ENCODE results near the gene CHST15.

CHST15 gene

GRCh38 chr10:124037784-124038183 is 55.6 kb downstream of the CHST15 start:
- peak; percentile 63 to 70 for DNase-seq (ENCODE audit: low read depth in 1 of 2, low spot score in 1 of 2)
- peak overlapping the region; percentile 38 for H3K27ac ChIP-seq (replicated peaks)
- no peak overlapping the region for H3K4me3 ChIP-seq (replicated peaks; ENCODE audit: insufficient read depth, low read length)
- TF ChIP-seq POLR2AphosphoS5 (IDR thresholded peaks at IDR 0.05; ENCODE audit: low read depth) = 0 out of 2 replicates have a peak, but pooled peaks have one; percentile 19
- 0 out of 2 replicates have a peak, but pooled peaks have one; percentile 15 for TF ChIP-seq SPI1 (IDR thresholded peaks at IDR 0.05; ENCODE audit: borderline replicate concordance, low read depth)
- TF ChIP-seq CTCF (IDR thresholded peaks at IDR 0.05; ENCODE audit: insufficient read depth, low read length) = no peak
- no peak for TF ChIP-seq REST (IDR thresholded peaks at IDR 0.05; ENCODE audit: insufficient replicate concordance, low read depth)
- TF ChIP-seq GABPA (IDR thresholded peaks at IDR 0.05; ENCODE audit: low read depth) = no peak
- H3K27me3 ChIP-seq (ENCODE audit: insufficient read depth, poor library complexity, severe bottlenecking) = no peaks in the 10 kb centered on the region

- no peak for TF ChIP-seq POLR2AphosphoS5 (IDR thresholded peaks at IDR 0.05; ENCODE audit: low read depth)
- TF ChIP-seq REST (IDR thresholded peaks at IDR 0.05; ENCODE audit: insufficient replicate concordance, low read depth) = no peak
- TF ChIP-seq SPI1 (IDR thresholded peaks at IDR 0.05; ENCODE audit: borderline replicate concordance, low read depth) = no peak
- no peak for TF ChIP-seq GABPA (IDR thresholded peaks at IDR 0.05; ENCODE audit: low read depth)
- TF ChIP-seq CTCF (IDR thresholded peaks at IDR 0.05; ENCODE audit: insufficient read depth, low read length) = no peak
Observed at GRCh38 chr10:124037286-124037685, 56.1 kb downstream of the CHST15 start.

GRCh38 chr10:124036746-124037145 is 56.7 kb downstream of the CHST15 start:
- no peak for DNase-seq (ENCODE audit: low read depth in 1 of 2, low spot score in 1 of 2)
- H3K27ac ChIP-seq (replicated peaks) = no peak overlapping the region; the same call in 1 of the 2 replicates
- TF ChIP-seq SPI1 (IDR thresholded peaks at IDR 0.05; ENCODE audit: borderline replicate concordance, low read depth) (no peak), POLR2AphosphoS5 (IDR thresholded peaks at IDR 0.05; ENCODE audit: low read depth) (no peak), GABPA (IDR thresholded peaks at IDR 0.05; ENCODE audit: low read depth) (no peak), REST (IDR thresholded peaks at IDR 0.05; ENCODE audit: insufficient replicate concordance, low read depth) (no peak), CTCF (IDR thresholded peaks at IDR 0.05; ENCODE audit: insufficient read depth, low read length) (no peak)
- no peak overlapping the region for H3K4me3 ChIP-seq (replicated peaks; ENCODE audit: insufficient read depth, low read length)
- H3K27me3 ChIP-seq (ENCODE audit: insufficient read depth, poor library complexity, severe bottlenecking) = no peaks in the 10 kb centered on the region

More at GRCh38 chr10:124037286-124037685, 56.1 kb downstream of the CHST15 start:
- Histone ChIP-seq H3K27me3 (ENCODE audit: insufficient read depth, poor library complexity, severe bottlenecking) (no peaks in the 10 kb centered on the region), H3K27ac (replicated peaks) (peak overlapping the region; percentile 38), H3K4me3 (replicated peaks; ENCODE audit: insufficient read depth, low read length) (no peak overlapping the region)
- no peak for DNase-seq (ENCODE audit: low read depth in 1 of 2, low spot score in 1 of 2)
